HG02588 (cell line): ENCODE data around the gene NUDT15.
"Not testable (repeated sequence)": the region's sequence is repeated elsewhere in the genome, so short reads cannot be mapped to it uniquely, and the experiment has no call there.

Experiments used
- ATAC-seq: cut with Tn5 transposase; IDR thresholded peaks from one replicate; pipeline ENCODE4 v1.9.1; 2021; ENCODE audit warnings: mild to moderate bottlenecking, moderate library complexity; ENCODE audit not compliant: unreplicated experiment

NUDT15 gene

DNA sequence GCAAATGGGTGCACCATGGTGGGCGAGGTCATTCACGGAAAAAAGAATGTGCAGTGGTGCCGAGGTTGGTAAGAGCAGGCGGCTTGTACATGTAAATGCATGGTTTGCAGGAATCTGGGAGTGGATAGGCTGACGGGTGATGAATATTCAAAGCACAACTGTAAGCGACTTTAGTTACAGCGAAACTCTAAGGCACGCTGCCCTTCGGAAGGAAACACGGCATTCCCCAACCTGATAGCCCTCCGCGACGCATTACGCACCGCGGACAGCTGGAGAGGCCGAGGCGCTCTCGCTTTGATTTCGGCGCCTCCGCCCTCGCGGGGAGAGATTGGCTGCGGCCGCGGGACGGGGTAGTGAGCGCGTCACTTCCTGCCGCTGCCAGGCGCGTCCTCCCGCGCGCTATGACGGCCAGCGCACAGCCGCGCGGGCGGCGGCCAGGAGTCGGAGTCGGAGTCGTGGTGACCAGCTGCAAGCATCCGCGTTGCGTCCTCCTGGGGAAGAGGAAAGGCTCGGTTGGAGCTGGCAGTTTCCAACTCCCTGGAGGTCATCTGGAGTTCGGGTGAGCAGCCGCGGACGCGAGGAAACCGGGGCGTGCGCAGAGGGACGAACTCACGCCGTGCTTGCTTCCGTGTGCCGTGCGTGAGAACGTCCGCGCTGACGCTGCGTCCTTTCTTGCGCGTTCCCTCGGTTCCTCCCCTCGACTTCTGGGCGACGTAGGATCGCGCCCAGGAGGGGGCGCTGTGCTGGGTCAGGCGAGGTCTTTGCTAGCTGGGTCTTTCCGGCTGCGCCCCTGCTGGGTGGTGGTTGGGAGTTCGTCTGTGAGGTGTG, at the start of gene NUDT15:
Gene NUDT15 (plus strand): TSS at position 381 of the 828 bp plus-strand sequence. CDS start 21 bp downstream, at position 402.
- ATAC-seq: peak; percentile 93

DNA sequence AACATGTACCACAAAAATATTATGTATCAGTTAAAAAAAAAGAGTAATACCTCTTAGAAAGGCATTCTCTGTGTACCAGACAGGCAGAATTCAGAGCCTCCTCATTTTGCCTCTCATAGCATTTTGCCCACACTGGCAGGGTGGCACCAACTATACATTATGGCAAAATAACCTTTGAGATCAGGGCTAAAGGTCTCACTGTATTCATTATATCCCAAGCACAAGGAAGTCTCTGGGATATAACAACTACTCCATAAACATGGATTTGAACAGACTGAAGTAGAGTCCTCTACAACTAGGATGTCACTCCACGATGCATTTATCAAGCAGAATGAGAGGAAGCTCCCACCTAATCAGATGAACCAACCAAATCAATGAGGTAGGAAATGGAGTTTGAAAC, 47.1 kb upstream of the NUDT15 start:
- no peak for ATAC-seq

DNA sequence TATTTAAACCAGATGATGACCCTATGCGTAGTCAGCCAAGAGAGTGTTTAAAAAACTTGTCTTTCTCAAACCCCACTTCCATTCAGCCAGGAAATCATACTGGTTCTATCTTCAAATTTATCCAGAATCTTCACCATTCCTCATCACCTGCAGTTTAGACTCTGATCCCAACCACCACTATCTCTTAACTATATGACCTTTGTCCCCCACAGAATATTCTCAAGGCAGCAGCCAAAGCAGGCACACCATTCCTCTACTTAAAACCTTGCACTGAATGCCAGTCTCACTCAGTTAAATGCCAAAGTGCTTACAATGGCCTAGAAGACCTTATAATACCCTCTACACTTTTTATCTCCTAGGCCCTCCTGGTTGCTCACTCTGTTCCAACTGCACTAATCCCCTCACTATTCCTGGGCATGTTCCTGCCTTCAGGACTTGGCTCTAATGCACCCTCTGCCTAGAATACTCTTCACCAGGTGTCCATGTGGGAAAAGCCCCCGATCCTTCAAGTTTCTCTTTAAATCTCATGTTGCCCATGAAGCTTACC, 46.5 kb upstream of the NUDT15 start:
- no peak for ATAC-seq

DNA sequence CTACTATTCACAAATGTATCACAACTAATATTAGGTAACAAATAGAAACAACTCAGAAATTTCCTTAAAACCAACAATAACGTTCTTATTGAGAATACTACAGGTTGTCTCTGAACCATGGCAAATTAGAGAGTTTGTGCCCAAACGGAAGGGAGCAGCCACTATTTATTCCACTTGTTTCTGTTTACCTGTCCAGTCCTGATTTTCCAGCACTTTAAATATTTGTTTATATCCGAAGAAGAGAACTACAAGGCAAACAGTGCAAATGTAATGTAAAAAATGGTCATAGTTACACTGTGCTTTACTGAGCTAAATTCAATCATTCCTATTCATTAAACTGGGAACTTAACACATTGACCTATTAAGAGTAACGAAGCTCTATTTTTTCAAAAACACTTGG, 45.7 kb upstream of the NUDT15 start:
- ATAC-seq: no peak

DNA sequence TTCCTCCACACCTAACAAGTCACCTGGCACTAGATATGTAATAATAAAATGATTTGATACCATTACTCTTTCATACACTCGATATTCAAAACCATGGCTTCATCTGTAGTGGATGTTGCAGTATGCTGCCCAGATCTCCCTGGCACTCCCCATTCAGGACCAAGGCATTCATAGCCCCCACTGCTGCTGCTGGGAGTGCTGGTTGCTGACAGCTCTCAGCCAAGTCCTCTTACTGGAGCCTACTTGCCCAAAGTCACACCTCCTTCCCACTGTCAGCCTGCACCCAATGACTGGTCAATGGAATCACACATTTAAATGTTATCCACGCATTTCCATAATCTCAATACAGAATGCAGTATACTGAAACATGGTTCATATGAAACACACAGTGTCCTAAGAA, 40.1 kb upstream of the NUDT15 start:
- no peak for ATAC-seq

DNA sequence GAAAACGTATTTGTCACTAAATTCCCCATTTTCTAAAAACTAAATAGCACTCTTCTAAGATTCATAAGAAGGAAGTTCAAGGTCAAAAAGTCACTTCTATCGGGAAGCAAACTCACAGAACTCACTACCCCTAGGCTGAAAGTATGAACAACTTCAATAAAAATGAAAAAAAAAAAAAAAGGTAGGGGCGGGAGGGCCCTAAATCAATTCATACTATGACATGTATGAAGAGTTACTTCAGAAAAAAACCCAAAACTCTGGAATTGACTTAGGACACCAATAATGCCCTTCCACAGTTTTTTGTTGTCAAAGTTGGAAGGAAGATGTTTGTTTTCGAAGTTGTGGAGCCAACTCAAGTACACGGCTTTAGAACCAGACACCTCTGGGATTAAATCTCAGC, 37.6 kb upstream of the NUDT15 start:
- no peak for ATAC-seq

DNA sequence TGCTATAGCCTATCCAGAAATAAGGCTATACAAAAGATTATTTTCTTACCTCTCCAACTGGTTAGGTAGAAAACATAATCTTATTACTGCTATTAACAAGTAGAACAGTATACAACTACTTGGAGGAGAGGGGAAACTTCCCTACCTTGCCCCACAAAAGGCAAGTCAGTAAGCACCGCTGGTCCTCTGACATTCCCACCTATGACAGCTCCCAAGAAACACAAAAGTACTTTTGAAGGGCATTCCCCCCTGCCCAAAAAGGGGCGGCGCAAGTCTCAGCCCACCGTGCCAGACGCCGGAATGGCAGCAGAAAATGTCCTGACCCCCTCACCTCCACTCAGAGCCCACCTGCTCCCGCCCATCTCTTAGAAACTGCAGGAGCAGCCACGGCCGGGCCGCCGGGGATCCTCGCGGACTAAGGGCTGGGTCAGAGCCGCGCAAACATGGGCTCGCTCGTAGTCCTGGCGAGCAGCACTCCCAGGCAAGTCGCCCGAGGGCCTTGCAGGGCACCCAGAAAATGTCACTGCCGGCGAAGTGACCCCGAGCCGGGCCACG, 36.9 kb upstream of the NUDT15 start:
- ATAC-seq: peak; percentile 29

DNA sequence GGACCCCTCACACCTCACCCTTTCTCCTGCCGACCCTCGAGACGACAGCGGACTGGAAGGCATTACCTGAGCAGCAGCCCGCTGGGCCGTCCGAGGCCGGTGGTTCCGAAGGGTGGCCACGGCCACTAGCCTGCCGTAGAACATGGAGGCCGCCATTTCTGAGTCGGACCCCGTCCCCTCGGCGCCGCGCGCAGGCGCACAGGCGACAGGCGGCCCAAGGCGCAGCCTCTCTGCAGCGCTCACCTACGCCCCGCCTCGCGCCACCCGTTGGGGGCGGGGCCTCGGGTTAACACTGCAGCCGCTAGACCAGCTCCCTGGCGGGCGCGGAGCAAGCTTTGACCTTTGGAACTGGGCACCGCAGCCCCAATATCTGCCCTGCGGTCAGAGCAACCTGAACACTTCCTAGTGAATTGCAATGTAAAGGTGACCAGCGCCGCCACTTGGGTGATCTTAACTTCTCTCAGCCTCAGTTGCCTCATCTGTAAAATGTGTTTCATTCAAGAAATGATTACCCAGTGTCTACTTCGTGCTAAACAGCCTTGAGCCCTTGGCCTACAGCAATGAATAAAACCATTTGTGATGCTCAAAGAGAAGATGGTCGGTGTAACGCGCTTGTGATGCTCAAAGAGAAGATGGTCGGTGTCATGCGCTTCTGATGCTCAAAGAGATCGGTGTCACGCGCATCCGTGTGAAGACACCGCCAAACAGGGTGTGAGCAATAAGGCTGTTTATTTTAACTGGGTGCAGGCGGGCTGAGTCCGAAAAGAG, 36.2 kb upstream of the NUDT15 start, which contains the start of gene SUCLA2:
Gene SUCLA2 (minus strand): TSS at position 160 of the 768 bp plus-strand sequence. CDS start 4 bp downstream, at position 156.
- ATAC-seq: peak; percentile 98

DNA sequence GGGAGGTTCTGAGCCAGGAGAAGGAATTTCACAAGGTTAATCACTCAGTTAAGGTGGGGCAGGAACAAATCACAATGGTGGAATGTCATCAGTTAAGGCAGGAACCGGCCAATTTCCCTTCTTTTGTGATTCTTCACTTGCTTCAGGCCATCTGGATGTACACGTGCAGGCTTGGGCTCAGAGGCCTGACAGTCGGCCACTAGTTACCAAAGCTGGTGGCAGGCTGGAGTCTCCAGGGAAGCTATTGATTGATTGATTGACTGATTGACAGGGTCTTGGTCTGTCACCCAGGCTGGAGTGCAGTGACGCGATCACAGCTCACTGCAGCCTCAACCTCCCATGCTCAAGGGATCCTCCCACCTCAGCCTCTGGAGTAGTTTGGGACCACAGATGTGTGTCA, 35.5 kb upstream of the NUDT15 start:
- not testable (repeated sequence) for ATAC-seq

DNA sequence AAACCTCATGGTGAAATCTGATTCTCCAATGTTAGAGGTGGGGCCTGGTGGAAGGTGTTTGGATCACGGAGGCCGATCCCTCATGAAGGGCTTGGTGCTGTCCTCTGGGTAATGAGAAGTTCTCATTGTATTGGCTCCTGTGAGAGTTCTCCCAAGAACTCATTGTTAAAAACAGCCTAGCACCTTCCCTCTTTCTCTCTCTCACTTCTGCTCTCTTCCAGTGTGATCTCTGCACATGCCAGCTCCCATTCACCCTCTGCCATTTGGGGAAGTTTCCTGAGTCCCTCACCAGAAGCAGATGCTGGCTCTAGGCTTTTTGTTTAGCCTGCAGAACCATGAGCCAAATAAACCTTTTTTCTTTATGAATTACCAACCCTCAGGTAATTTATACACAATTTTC, 33.3 kb upstream of the NUDT15 start:
- no peak for ATAC-seq

DNA sequence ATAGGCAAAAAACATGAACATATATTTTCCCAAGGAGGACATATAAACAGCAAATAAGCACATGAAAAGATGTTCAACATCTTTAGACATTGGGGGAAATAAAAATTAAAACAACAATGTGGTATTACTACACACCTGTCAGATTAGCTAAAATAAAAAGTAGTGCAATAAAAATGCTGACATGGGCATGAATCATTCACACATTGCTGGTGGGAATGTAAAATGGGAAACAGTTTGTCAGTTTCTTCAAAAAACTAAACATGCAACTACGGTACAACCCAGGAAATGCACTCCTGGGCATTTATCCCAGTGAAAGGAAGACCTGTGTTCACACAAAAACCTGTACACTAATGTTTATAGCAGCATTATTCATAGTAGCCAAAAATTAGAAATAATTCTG, 31.1 kb upstream of the NUDT15 start:
- no peak for ATAC-seq

DNA sequence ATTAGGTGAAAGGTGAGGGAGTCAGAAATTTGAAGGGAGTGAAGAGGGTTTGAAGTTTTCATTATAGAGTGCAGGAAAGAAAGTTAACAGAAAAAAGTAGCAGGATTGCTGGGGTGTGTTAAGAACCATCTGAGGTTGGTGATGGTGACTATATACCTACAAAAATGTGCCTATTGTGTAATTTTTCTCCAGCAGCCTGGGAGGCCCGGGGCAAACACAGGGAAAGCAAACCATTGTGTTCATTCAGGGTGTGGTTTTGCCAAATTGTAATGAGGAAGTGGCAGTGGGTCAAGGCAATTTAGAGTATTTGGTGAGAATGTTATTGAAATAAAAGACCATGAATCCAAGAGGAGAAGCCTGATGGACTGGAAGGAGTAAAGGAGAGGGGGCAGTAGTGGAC, 28.2 kb upstream of the NUDT15 start:
- ATAC-seq: no peak

DNA sequence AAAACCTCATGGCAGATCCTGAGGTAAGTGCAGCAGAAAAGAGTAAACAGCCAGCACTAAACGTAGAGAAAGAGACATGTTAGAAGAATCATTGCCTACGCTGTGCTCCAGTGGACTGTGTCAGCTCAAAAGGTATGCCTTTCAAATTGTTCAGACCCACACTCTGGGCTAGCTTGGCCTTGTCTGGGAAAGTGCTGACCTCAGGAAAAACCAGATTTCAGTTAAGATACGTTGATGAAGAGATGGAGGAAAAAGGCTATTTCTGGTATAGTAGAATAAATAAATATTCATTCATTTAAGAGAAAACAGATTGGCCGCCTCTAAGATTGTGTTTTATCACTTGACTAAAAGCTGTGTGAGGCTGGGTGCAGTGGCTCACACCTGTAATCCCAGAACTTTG, 26.8 kb upstream of the NUDT15 start:
- ATAC-seq: no peak

DNA sequence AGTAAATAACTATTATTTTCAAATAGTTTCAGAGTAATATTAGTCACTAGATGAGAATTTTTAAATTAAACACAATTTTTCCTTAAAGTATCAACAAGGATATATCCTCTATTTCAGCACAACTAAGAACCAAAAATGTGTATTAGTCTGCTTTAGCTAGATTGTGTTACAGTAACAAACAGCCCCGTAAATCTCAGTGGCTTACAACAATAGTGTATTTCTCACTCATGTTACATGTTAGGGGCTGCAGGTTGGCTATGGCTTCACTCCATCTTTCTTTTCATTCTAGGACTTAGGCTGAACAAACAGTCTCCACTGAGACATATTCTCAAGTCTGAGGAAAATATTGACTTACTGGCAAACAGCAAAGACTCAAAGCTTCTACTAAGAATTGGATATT, 24.9 kb upstream of the NUDT15 start:
- ATAC-seq: no peak

DNA sequence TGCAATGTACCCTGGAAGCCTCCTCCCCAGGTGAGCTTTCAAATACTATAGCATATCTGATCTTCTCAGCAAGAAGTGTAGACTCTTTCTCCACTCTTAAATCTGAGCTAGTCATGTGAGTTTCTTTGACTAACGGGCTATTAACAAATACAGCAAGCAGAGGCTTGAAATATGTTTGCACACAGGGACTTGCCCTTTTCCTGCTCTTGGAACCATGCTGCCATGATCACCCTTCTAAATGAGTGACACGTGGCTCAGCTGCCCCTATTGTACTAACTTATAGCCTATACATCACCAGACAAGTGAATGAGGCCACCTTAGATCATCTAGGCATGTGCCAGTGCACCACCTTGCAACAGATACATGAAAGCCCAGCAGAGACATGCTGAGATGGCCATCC, 23.2 kb upstream of the NUDT15 start:
- no peak for ATAC-seq

DNA sequence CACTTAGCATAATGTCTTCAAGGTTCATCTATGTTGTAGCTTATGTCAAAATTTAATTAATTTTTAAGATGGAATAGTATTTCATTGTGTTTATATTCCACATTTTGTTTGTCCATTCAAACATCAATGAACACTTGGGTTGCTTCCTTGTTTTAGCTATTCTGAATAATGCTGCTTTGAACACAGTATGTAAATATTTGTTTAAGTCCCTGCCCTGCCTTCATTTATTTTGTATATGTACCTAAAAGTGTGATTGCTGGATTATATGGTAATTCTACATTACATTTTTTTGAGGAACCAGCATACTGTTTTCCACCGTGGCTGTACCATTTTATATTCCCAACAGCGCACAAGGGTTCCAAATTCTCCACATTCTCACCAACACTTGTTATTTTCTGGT, 18.9 kb upstream of the NUDT15 start:
- no peak for ATAC-seq

DNA sequence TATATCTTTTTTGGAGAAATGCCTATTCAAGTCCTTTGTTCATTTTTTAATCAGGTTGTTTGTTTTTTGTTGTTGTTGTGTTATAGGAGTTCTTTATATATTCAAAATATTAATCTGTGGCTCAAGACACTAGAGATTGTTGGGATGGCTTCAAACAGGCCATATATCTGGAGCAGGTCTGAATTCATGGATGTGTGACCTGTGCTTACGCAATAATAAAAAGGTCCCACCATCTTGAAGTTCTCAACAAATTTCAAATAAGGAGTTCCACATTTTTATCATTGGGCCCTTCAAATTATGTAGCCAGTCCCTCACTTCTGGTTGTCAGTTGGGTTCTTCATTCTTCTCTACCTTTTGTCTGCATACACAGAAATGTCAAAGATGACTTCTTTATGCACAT, 17.7 kb upstream of the NUDT15 start:
- no peak for ATAC-seq

DNA sequence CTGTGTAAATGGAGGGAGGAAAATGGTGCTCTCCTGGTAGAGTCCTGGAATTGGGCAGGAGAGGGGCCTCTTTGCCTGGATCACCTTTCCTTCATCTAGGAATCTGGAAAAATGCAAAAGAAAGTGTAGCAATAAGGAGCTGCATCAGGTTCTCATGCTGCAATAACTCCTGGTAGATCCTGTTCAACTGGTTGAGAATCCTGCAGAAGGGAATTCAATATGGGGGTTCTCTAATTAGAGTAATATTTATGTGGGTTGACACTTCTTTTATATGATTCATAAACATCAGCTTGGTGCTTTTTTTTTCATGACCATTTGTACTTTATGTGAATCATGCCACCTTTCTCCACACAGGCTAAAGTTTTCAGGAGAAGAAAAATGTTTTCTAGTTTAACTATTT, 9.5 kb upstream of the NUDT15 start:
- ATAC-seq: no peak

DNA sequence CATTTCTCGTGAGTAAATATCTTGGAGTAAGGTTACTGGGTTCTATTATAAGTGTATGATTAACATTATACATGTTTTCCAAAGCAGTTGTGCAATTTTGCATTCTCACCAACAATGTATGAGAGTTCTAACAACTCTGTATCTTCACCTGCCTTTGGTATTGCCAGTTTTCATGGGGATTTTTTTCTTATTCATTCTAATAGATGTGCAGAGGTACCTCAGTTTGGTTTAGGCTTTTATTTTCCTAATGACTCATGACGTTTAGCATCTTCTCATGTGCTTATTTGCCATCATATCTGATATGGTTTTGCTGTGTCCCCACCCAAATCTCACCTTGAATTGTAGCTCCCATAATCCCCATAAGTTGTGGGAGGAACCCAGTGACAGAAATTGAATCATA, 7.7 kb upstream of the NUDT15 start:
- no peak for ATAC-seq

DNA sequence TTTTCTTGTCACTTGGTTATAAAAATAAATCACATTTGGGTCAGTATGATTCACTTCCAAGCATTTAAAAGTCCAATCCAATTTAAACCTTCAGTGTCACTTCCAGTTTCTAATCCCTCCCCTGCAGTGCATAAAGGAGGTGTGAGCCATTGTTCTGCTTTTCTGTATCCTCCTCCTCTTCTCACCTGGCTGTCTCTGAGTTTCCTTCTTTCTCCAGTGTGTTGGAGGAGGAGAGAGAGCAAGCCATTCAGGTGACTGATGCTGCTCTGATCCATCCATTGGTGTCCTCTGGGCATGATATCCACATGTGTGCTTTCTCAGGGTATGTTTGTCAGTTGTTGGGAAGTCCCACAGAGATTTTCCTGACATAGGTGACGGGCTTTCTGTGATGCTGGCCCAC, 1.2 kb downstream of the NUDT15 start:
- no peak for ATAC-seq

DNA sequence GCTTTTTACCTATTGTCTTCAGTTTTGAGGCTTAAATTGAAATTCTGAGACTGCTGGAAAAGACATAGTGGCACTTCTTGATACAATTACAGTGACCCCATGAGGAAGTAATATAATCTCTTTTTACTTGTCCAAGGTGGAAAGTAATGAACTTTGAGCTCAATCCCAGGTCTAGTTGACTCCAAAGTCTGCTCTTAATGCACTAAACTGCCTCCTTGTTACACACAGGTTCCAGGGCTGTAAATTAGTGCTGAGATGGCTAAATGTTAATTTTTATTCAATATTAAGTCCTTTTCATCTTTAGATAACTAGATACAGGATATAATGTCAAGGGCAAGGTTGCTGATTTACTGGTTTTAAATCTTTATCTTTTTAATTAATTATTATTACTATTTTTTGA, 2.5 kb downstream of the NUDT15 start:
- ATAC-seq: no peak

DNA sequence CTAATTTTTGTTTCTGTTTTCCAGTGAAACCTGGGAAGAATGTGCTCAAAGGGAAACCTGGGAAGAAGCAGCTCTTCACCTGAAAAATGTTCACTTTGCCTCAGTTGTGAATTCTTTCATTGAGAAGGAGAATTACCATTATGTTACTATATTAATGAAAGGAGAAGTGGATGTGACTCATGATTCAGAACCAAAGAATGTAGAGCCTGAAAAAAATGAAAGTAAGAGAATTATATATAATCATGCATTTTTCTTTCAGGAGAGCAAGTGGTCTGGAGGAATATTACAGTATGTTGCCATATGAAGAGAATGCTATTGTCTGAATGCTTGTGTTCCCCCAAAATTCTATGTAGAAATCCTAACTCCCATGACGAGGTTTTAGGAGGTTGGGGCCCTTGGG, 3.4 kb downstream of the NUDT15 start:
- ATAC-seq: no peak
